WTC11 (cell line): ENCODE measurements around the gene CTIF. TPM values are rescaled to one million over a fixed set of nuclear protein-coding genes. Genes with fewer than 3 reads are reported as not detected.
A peak's percentile ranks its signal among the peaks of the same experiment; 100 is the strongest.

ENCODE experiments used
- ATAC-seq: fragments of 200-7000 bp; cut with Tn5 transposase; 2 replicates; pipeline ENCODE4 v1.10.0; 2021; ENCODE audit warnings: mild to moderate bottlenecking, moderate library complexity
- CTCF ChIA-PET: fragments of 300-600 bp; sonication (Branson Sonifier 250); formaldehyde crosslinking; loops from one replicate; lab custom pipeline; 2021; ENCODE audit warnings: antibody characterized with exemption; lab: Charles Lee
- POLR2A ChIA-PET: fragments of 350-600 bp; sonication (Branson Sonifier 250); formaldehyde crosslinking; loops from one replicate; lab custom pipeline; 2021; ENCODE audit warnings: antibody characterized with exemption; lab: Charles Lee
- DNase-seq: peaks from one replicate; pipeline ENCODE4 v3.0.0; 2021; ENCODE audit warnings: low spot score
- H3K27ac Mint-ChIP-seq: 2 replicates; pipeline ENCODE4 v1.8.0; 2021; ENCODE audit warnings: mixed read lengths
- H3K27me3 Mint-ChIP-seq: 2 replicates; pipeline ENCODE4 v1.8.0; 2021; ENCODE audit warnings: low read depth, mild to moderate bottlenecking, moderate library complexity, mixed read lengths
- H3K36me3 Mint-ChIP-seq: 2 replicates; pipeline ENCODE4 v1.8.0; 2021; ENCODE audit warnings: mixed read lengths
- H3K4me1 Mint-ChIP-seq: 2 replicates; pipeline ENCODE4 v1.8.0; 2022; ENCODE audit warnings: mixed read lengths
- H3K4me3 Mint-ChIP-seq: 2 replicates; pipeline ENCODE4 v1.8.0; 2021; ENCODE audit warnings: mild to moderate bottlenecking, moderate library complexity, mixed read lengths
- H3K9me3 Mint-ChIP-seq: 2 replicates; pipeline ENCODE4 v1.8.0; 2021; ENCODE audit warnings: mixed read lengths
- AFF4 ChIP-seq: sonication (generic); formaldehyde crosslinking; IDR thresholded peaks from 2 replicates; pipeline ENCODE4 v1.8.1; 2023; ENCODE audit warnings: mild to moderate bottlenecking, missing genetic modification reagents, borderline replicate concordance
- CBFB ChIP-seq: sonication (generic); formaldehyde crosslinking; IDR thresholded peaks from 2 replicates; pipeline ENCODE4 v1.8.1; 2022; ENCODE audit warnings: mild to moderate bottlenecking, low read depth, missing genetic modification reagents
- CREB1 ChIP-seq: sonication (generic); formaldehyde crosslinking; IDR thresholded peaks from 2 replicates; pipeline ENCODE4 v1.8.0; 2023; ENCODE audit warnings: mild to moderate bottlenecking, missing genetic modification reagents
- E2F5 ChIP-seq: sonication (generic); formaldehyde crosslinking; IDR thresholded peaks from 2 replicates; pipeline ENCODE4 v1.8.1; 2022; ENCODE audit warnings: mild to moderate bottlenecking, moderate library complexity, missing genetic modification reagents
- GABPB1 ChIP-seq: sonication (generic); formaldehyde crosslinking; IDR thresholded peaks from 2 replicates; pipeline ENCODE4 v1.8.1; 2023; ENCODE audit warnings: mild to moderate bottlenecking, missing genetic modification reagents
- JUN ChIP-seq: sonication (generic); formaldehyde crosslinking; IDR thresholded peaks from 2 replicates; pipeline ENCODE4 v1.8.0; 2023; ENCODE audit warnings: mild to moderate bottlenecking, missing genetic modification reagents
- KAT7 ChIP-seq: sonication (generic); formaldehyde crosslinking; IDR thresholded peaks from 2 replicates; pipeline ENCODE4 v1.8.1; 2023; ENCODE audit warnings: missing genetic modification reagents, mild to moderate bottlenecking, borderline replicate concordance
- NFYB ChIP-seq: sonication (generic); formaldehyde crosslinking; conservative IDR thresholded peaks from 2 replicates; pipeline ENCODE4 v1.8.0; 2022; ENCODE audit warnings: low read depth, missing genetic modification reagents
- NR1H2 ChIP-seq: sonication (generic); formaldehyde crosslinking; IDR thresholded peaks from 2 replicates; pipeline ENCODE4 v1.9.0; 2021; ENCODE audit warnings: mild to moderate bottlenecking, moderate library complexity, missing genetic modification reagents
- OVOL2 ChIP-seq: fragments of 250-450 bp; sonication (Bioruptor Pico); IDR thresholded peaks from 2 replicates; pipeline ENCODE4 v1.9.0; 2021; ENCODE audit warnings: mild to moderate bottlenecking, borderline replicate concordance
- RELA ChIP-seq: sonication (generic); formaldehyde crosslinking; IDR thresholded peaks from 2 replicates; pipeline ENCODE4 v1.8.1; 2022; ENCODE audit warnings: missing genetic modification reagents, mild to moderate bottlenecking, borderline replicate concordance
- TEAD1 ChIP-seq: sonication (generic); formaldehyde crosslinking; IDR thresholded peaks from 2 replicates; pipeline ENCODE4 v1.8.0; 2022; ENCODE audit warnings: mild to moderate bottlenecking, missing genetic modification reagents
- ZNF263 ChIP-seq: sonication (generic); formaldehyde crosslinking; IDR thresholded peaks from 2 replicates; pipeline ENCODE4 v1.8.1; 2022; ENCODE audit warnings: low read depth, mild to moderate bottlenecking, moderate library complexity, missing genetic modification reagents
- ZNF317 ChIP-seq: sonication (generic); formaldehyde crosslinking; IDR thresholded peaks from 2 replicates; pipeline ENCODE4 v1.8.1; 2023; ENCODE audit warnings: low read depth, mild to moderate bottlenecking, moderate library complexity, missing genetic modification reagents, borderline replicate concordance
- ZNF396 ChIP-seq: fragments of 250-450 bp; sonication (Bioruptor Pico); IDR thresholded peaks from 2 replicates; pipeline ENCODE4 v1.8.0; 2021; ENCODE audit warnings: mild to moderate bottlenecking, moderate library complexity, borderline replicate concordance
- ZNF532 ChIP-seq: fragments of 250-450 bp; sonication (Bioruptor Pico); IDR thresholded peaks from 2 replicates; pipeline ENCODE4 v1.9.0; 2021; ENCODE audit warnings: mild to moderate bottlenecking, borderline replicate concordance
- total RNA-seq: library from RNA; stranded (reverse); gene quantifications from 3 replicates; pipeline ENCODE4 v1.2.3, GENCODE V29; 2021
- TF ChIP-seq, protein P1 (sequence below): fragments of 250-450 bp; sonication (Bioruptor Pico); IDR thresholded peaks from 2 replicates; pipeline ENCODE4 v1.8.0; 2021; ENCODE audit warnings: mild to moderate bottlenecking
- TF ChIP-seq, protein P2 (sequence below): sonication (generic); formaldehyde crosslinking; conservative IDR thresholded peaks from 2 replicates; pipeline ENCODE4 v1.8.1; 2022; ENCODE audit warnings: mild to moderate bottlenecking, missing genetic modification reagents
- TF ChIP-seq, protein P3 (sequence below): fragments of 250-450 bp; sonication (Bioruptor Pico); conservative IDR thresholded peaks from 2 replicates; pipeline ENCODE4 v1.9.0; 2021; ENCODE audit warnings: mild to moderate bottlenecking

The CTIF gene
- total RNA-seq, 1 experiment from 2014 or later: 28.5 TPM

GRCh38 chr18:48848641-48849143, 309.9 kb downstream of the CTIF start:
- POLR2A ChIA-PET: no interaction called here

DNA sequence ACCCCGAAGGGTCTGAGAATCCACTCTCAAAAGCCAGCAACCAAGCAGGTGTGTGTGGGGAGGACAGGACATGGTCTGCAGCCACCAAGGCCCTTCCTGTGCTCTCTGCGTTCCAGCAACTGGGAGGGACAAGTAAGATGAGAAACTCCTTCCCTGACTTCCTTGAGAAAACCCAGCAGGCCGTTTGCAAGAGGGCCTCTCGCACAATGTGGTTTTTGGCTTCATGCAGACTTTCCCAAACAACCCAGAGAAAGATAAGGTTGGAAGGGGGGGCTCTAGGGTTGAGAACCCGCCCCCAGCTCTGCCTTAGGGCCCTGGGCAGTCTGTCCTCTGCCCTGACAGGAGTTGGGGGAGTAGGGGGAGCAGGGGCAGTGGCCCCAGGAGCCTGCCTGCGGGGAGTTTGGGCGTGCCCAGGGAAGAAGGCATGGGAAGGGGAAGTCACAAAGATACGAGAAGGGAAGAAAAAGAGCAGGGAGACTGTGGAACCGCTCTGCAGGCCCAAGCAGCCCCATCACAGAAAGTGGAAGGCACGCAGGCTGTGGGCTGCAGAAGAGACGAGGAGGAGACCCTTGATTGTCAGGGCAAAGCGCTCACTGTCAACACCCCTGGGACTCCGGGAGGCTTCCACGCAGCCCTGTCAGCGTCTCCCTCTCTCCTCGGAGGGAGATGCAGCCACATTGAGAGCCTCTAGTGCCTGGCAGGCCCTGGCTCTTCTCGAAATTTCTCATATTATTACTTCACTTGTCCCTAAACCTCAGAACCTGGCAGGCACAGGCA, 312.2 kb downstream of the CTIF start:
- Mint-ChIP-seq H3K4me1 (peaks cover 44% of the 10 kb centered on the region), H3K27ac (peak overlapping the region; percentile 33; the same call in 1 of the 2 replicates), H3K9me3 (peaks cover 9% of the 10 kb centered on the region), H3K4me3 (no peak overlapping the region), H3K36me3 (no peaks in the 10 kb centered on the region; the same call in 1 of the 2 replicates), H3K27me3 (no peaks in the 10 kb centered on the region)
- DNase-seq (no peak), ATAC-seq (peak; percentile 22)
- ChIA-PET POLR2A (no interaction called here), CTCF (interaction anchor here (1.6 to 1.8 kb wide), 2 partner anchors 25 to 191 kb away, joined by 3 to 5 read pairs; no protein-coding TSS in a partner anchor)
- no peak for TF ChIP-seq KAT7
- TF ChIP-seq NFYB (CRISPR knock-in tag): no peak
- TF ChIP-seq, protein P1, sequence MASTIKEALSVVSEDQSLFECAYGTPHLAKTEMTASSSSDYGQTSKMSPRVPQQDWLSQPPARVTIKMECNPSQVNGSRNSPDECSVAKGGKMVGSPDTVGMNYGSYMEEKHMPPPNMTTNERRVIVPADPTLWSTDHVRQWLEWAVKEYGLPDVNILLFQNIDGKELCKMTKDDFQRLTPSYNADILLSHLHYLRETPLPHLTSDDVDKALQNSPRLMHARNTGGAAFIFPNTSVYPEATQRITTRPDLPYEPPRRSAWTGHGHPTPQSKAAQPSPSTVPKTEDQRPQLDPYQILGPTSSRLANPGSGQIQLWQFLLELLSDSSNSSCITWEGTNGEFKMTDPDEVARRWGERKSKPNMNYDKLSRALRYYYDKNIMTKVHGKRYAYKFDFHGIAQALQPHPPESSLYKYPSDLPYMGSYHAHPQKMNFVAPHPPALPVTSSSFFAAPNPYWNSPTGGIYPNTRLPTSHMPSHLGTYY: no peak
- TF ChIP-seq AFF4 (CRISPR knock-in tag): no peak
- no peak for TF ChIP-seq ZNF317 (CRISPR knock-in tag)
- TF ChIP-seq, protein P2, sequence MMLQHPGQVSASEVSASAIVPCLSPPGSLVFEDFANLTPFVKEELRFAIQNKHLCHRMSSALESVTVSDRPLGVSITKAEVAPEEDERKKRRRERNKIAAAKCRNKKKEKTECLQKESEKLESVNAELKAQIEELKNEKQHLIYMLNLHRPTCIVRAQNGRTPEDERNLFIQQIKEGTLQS (CRISPR knock-in tag): no peak
- no peak for TF ChIP-seq CREB1
- no peak for TF ChIP-seq ZNF396
- no peak for TF ChIP-seq JUN (CRISPR knock-in tag)
- no peak for TF ChIP-seq OVOL2 (CRISPR knock-in tag)
- TF ChIP-seq TEAD1 (CRISPR knock-in tag): no peak
- TF ChIP-seq ZNF532 (CRISPR knock-in tag): no peak
- TF ChIP-seq NR1H2 (CRISPR knock-in tag): no peak

More at GRCh38 chr18:48848641-48849143, 309.9 kb downstream of the CTIF start:
- CTCF ChIA-PET: no interaction called here
- no peak for DNase-seq
- Mint-ChIP-seq H3K4me3 (no peak overlapping the region), H3K36me3 (no peaks in the 10 kb centered on the region; the same call in none of the 2 replicates), H3K27ac (no peak overlapping the region), H3K4me1 (peaks cover 41% of the 10 kb centered on the region)
- no peak for TF ChIP-seq CBFB (CRISPR knock-in tag)
- no peak for TF ChIP-seq GABPB1 (CRISPR knock-in tag)
- no peak for TF ChIP-seq ZNF396
- no peak for TF ChIP-seq E2F5 (CRISPR knock-in tag)
- TF ChIP-seq ZNF263 (CRISPR knock-in tag): no peak
- TF ChIP-seq RELA: no peak
- TF ChIP-seq, protein P3, sequence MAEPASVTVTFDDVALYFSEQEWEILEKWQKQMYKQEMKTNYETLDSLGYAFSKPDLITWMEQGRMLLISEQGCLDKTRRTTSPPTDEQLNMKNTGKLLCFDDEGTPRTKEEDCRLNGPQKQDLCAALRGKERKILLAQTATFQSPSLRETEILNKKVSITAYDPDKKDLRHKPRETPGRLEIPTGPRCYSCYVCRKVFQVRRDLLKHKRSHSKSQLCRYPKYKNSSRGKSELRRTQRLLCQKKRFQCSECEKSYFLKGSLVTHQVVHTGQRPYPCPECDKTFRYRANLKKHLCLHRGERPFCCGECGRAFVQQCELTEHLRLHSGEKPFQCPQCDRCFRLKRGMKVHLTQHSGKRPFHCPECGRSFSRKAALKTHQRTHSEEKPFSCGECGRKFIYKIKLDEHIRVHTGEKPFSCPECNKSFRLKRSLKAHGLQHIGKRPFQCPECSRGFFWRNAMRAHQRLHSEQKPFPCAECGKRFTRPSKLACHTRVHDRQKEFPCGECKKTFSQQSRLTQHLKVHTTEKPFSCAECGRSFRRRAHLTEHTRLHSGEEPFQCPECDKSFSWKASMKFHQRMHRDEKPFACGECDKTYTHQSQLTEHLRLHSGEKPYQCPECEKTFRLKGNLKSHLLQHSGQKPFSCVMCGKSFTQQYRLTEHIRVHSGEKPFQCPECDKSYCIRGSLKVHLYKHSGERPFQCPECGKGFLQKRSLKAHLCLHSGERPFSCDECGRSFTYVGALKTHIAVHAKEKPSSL (CRISPR knock-in tag): no peak
- TF ChIP-seq, all 79 proteins: peak for 0
- H3K27me3 Mint-ChIP-seq: no peaks in the 10 kb centered on the region
- no peak; the same call in 1 of the 2 replicates for ATAC-seq
- peaks cover 15% of the 10 kb centered on the region for H3K9me3 Mint-ChIP-seq
